Brain microvascular endothelial cell (primary cell): ENCODE measurements around the gene TSPAN15.

Experiments
- DNase-seq: peaks from one replicate; pipeline ENCODE4 v3.0.0-alpha.2; 2020
- H3K27ac ChIP-seq: fragments of 250-450 bp; sonication (Bioruptor Pico); 2 replicates; pipeline ENCODE4 v1.5.1; 2020; ENCODE audit warnings: mild to moderate bottlenecking, moderate library complexity
- H3K27me3 ChIP-seq: fragments of 250-450 bp; sonication (Bioruptor Pico); replicated peaks from 2 replicates; pipeline ENCODE4 v1.5.1; 2020; ENCODE audit warnings: mild to moderate bottlenecking
- H3K36me3 ChIP-seq: fragments of 250-450 bp; sonication (Bioruptor Pico); replicated peaks from 2 replicates; pipeline ENCODE4 v1.5.1; 2020; ENCODE audit warnings: mild to moderate bottlenecking
- H3K4me3 ChIP-seq: 2 replicates; pipeline ENCODE4 v1.5.1; 2011; ENCODE audit warnings: low read depth, mild to moderate bottlenecking, control low read depth, low read length, moderate library complexity
- CTCF ChIP-seq: IDR thresholded peaks from 2 replicates; pipeline ENCODE4 v1.5.1; 2011; ENCODE audit warnings: low read depth, mild to moderate bottlenecking, moderate library complexity, low read length, control low read depth, inconsistent platforms; ENCODE audit errors: missing control alignments
- in situ Hi-C: cut with HindIII; loops from 2 replicates; pipeline ENCODE4 v1.10.0; 2017; ENCODE audit warnings: low sequenced_read_pairs, low pct_ligation_motif_present

The TSPAN15 gene

DNA sequence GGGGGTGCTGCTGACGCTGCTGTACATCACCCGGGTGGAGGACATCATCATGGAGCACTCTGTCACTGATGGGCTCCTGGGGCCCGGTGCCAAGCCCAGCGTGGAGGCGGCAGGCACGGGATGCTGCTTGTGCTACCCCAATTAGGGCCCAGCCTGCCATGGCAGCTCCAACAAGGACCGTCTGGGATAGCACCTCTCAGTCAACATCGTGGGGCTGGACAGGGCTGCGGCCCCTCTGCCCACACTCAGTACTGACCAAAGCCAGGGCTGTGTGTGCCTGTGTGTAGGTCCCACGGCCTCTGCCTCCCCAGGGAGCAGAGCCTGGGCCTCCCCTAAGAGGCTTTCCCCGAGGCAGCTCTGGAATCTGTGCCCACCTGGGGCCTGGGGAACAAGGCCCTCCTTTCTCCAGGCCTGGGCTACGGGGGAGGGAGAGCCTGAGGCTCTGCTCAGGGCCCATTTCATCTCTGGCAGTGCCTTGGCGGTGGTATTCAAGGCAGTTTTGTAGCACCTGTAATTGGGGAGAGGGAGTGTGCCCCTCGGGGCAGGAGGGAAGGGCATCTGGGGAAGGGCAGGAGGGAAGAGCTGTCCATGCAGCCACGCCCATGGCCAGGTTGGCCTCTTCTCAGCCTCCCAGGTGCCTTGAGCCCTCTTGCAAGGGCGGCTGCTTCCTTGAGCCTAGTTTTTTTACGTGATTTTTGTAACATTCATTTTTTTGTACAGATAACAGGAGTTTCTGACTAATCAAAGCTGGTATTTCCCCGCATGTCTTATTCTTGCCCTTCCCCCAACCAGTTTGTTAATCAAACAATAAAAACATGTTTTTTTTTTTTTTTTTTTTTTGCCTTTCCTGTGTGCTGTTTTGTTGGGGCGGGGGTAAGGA is 55.8 kb downstream of the TSPAN15 start:
- no peak for DNase-seq
- TF ChIP-seq CTCF, result no peak
- no peak overlapping the region for H3K27ac ChIP-seq
- in situ Hi-C loops, result no loop called here
- no peaks in the 10 kb centered on the region for H3K36me3 ChIP-seq
- H3K27me3 ChIP-seq, result peaks cover 3% of the 10 kb centered on the region
- no peak overlapping the region for H3K4me3 ChIP-seq

DNA sequence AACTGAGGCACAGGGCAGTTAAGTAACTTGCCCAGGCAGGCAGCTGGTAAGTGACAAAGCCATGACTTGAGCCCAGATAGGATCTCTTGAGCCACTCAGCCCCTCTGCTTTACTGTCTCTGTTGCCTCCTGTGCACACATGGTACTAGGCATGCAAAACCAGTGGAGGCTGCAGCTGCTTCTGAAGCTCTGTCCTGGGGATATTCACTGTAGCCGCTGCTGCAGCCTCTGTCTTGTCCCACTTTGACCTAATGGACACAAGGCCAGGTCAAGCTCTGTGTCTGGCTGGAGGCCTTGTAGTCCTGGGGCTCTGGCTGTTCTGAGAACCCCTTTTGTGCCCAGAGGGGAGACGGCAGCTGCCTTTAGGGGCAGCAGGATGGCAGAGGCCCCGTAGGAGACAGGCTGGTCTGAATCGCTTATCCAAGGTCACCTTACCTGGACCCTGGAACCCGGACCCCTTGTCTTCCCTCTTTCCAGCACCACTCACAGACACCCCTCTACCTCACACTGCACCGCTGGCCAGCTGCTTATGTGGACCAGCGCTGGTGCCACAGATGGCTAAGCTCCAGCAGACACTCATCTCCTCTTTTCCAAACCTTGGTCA is 57.6 kb downstream of the TSPAN15 start:
- H3K27ac ChIP-seq, result no peak overlapping the region
- no peaks in the 10 kb centered on the region for H3K36me3 ChIP-seq
- peaks cover 10% of the 10 kb centered on the region for H3K27me3 ChIP-seq
- no peak overlapping the region for H3K4me3 ChIP-seq
- no peak for TF ChIP-seq CTCF
- in situ Hi-C loops, result no loop called here
- DNase-seq, result no peak

DNA sequence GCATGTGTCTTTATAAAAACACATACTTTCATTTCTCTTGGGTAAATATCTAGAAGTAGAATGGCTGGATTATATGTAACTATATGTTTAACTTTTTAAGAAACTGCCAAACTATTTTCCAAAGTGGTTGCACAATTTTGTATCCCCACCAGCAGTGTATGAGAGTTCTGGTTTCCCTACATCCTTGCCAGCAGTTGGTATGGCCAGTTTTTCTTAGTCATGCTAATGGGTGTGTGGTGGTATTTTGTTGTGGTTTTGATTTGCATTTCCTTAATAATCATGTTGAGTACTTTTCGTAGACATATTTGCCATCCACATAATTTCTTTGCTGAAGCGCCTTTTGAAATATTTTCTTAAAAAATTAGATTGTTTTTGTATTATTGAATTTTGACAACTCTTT is 61.6 kb downstream of the TSPAN15 start:
- in situ Hi-C loops, result no loop called here
- H3K4me3 ChIP-seq, result no peak overlapping the region
- DNase-seq, result no peak

DNA sequence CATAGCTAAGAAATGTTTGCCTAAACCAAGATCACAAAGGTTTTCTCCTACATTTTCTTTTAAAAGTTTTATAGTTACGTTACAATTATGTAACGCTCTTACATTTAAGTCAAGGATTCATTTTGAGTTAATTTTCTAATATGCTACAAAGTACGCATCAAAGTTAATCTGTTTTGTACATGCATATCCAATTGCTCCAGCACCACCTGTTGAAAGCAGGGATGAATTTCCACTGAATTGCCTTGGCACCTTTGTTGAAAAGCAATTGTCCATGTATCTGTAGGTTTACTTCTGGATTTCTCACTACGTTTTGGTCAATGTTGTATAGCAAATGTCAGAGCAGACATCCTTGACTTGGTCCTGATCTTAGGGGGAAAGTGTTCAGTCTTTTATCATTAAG is 62.4 kb downstream of the TSPAN15 start:
- in situ Hi-C loops, result no loop called here
- Histone ChIP-seq H3K4me3 (no peak overlapping the region), H3K27ac (no peak overlapping the region), H3K36me3 (no peaks in the 10 kb centered on the region), H3K27me3 (peaks cover 13% of the 10 kb centered on the region)
- no peak for DNase-seq
- TF ChIP-seq CTCF, result no peak

More for the DNA sequence above, 61.6 kb downstream of the TSPAN15 start:
- Histone ChIP-seq H3K27ac (no peak overlapping the region), H3K27me3 (peaks cover 13% of the 10 kb centered on the region), H3K36me3 (no peaks in the 10 kb centered on the region)
- TF ChIP-seq CTCF, result no peak

DNA sequence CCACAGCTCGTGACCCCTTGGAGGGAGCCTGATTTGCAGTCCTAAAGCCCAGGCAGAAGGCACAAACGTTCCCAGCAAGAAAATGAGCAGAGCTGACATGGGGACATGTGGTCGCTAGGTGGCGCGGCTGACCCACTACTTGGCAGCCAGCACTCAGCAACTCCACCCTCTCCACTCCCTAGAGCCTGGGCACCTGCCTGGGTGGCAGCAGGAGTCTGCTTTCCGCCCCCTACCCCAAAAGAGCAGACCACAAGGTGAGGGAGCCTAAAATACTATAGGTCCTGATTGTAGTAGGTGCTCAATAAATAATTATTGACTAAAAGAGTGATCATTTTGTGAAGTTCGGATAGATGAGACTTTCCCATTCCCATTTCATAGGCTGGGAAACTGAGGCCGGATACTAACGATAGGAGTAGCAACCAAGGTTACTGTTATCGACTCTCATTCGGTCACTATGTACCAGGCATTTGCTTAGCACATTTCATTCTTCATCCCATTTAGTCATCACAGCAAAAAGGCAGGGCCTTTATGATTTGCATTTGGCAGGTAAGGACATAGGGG is 64.5 kb downstream of the TSPAN15 start:
- in situ Hi-C loops, result no loop called here
- Histone ChIP-seq H3K27me3 (peaks cover 13% of the 10 kb centered on the region), H3K27ac (no peak overlapping the region), H3K36me3 (no peaks in the 10 kb centered on the region), H3K4me3 (no peak overlapping the region)
- DNase-seq, result peak; percentile 65
- TF ChIP-seq CTCF, result peak; percentile 95
